Measurements from ENCODE around the gene TINAGL1. TPM values are rescaled to one million over a fixed set of nuclear protein-coding genes. Genes with fewer than 3 reads are reported as not detected.

TINAGL1 gene
- total and polyA plus RNA-seq, 2 donors (not counting 1 experiment from before 2014, with no cell fraction given), result 3.0 to 92.5 TPM

DNA sequence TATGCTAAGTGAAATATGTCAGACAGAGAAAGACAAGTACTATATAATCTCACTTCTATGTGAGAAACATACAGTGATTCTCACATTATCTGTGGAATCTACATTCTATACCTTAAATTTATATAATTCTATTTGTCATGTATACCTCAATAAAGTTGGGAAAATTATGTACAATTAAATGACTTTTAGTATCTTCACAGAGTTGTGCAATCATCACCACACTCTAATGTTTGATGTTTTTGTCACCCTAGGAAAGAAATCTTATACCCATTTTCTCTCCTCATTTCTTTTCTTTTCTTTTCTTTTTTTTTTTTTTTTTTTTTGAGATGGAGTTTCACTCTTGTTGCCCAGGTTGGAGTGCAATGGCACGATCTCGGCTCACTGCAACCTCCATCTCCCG is 37.0 kb upstream of the TINAGL1 start:
- H3K27me3 ChIP-seq (ENCODE audit: control insufficient read depth, insufficient read depth, low read length), result peaks cover 11% of the 10 kb centered on the region
- H3K79me2 ChIP-seq (ENCODE audit: control insufficient read depth, insufficient read depth, low read length), result no peaks in the 10 kb centered on the region
- no peaks in the 10 kb centered on the region for H4K20me1 ChIP-seq (ENCODE audit: control insufficient read depth, extremely low read depth, insufficient read depth, low read length)
- no peaks in the 10 kb centered on the region for H3K9me3 ChIP-seq (ENCODE audit: control insufficient read depth, insufficient read depth, low read depth, low read length)
- no peak overlapping the region for H3K27ac ChIP-seq (ENCODE audit: insufficient read depth, low read length)
- TF ChIP-seq, protein P1, sequence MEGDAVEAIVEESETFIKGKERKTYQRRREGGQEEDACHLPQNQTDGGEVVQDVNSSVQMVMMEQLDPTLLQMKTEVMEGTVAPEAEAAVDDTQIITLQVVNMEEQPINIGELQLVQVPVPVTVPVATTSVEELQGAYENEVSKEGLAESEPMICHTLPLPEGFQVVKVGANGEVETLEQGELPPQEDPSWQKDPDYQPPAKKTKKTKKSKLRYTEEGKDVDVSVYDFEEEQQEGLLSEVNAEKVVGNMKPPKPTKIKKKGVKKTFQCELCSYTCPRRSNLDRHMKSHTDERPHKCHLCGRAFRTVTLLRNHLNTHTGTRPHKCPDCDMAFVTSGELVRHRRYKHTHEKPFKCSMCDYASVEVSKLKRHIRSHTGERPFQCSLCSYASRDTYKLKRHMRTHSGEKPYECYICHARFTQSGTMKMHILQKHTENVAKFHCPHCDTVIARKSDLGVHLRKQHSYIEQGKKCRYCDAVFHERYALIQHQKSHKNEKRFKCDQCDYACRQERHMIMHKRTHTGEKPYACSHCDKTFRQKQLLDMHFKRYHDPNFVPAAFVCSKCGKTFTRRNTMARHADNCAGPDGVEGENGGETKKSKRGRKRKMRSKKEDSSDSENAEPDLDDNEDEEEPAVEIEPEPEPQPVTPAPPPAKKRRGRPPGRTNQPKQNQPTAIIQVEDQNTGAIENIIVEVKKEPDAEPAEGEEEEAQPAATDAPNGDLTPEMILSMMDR (conservative IDR thresholded peaks at IDR 0.05 in 1 of 2, IDR thresholded peaks at IDR 0.05 in 1 of 2; ENCODE audit: low read depth in 1 of 2, low read length in 2 of 2), result no peak
- no peak for TF ChIP-seq EZH2 (IDR thresholded peaks at IDR 0.05; ENCODE audit: low read length, missing control alignments)
- no peaks in the 10 kb centered on the region for H3K4me1 ChIP-seq (ENCODE audit: control insufficient read depth, extremely low read depth, insufficient read depth, low read length)
- H3K36me3 ChIP-seq (ENCODE audit: control insufficient read depth, insufficient read depth, low read length), result no peaks in the 10 kb centered on the region
- H3K4me3 ChIP-seq (replicated peaks in 1 of 4; ENCODE audit: control extremely low read depth in 1 of 4, insufficient read depth in 1 of 4, low read depth in 3 of 4, low read length in 4 of 4), result no peak overlapping the region
- no peak for DNase-seq (ENCODE audit: low read depth in 2 of 2)
- H2AFZ ChIP-seq (ENCODE audit: low read length), result no peak overlapping the region
- no peak overlapping the region for H3K9ac ChIP-seq (ENCODE audit: insufficient read depth, low read length)
- H3K4me2 ChIP-seq (ENCODE audit: extremely low read depth, insufficient read depth, low read length), result no peak overlapping the region

DNA sequence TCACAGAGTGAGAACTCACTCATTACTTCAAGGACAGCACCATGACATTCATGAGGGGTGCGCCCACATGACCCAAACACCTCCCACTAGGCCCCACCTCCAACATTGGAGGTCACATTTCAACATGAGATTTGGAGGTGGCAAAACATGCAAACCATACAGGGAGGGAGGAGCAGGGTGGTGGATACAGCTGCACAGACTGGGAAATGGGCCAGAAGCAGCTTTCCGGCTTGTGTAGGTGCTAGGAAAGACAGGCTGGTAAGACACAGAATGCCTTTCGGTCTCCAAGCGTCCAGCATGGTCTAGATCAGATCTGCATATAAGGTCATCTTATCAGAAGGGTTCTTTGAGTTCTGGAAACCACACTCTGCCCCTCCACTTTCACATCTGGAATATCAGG is 35.1 kb upstream of the TINAGL1 start:
- Histone ChIP-seq H3K36me3 (ENCODE audit: control insufficient read depth, insufficient read depth, low read length) (no peaks in the 10 kb centered on the region), H3K27me3 (ENCODE audit: control insufficient read depth, insufficient read depth, low read length) (peaks cover 11% of the 10 kb centered on the region), H3K4me2 (ENCODE audit: extremely low read depth, insufficient read depth, low read length) (no peak overlapping the region), H3K79me2 (ENCODE audit: control insufficient read depth, insufficient read depth, low read length) (no peaks in the 10 kb centered on the region), H3K4me3 (replicated peaks in 1 of 4; ENCODE audit: control extremely low read depth in 1 of 4, insufficient read depth in 1 of 4, low read depth in 3 of 4, low read length in 4 of 4) (no peak overlapping the region), H2AFZ (ENCODE audit: low read length) (no peak overlapping the region), H3K9ac (ENCODE audit: insufficient read depth, low read length) (no peak overlapping the region), H3K4me1 (ENCODE audit: control insufficient read depth, extremely low read depth, insufficient read depth, low read length) (no peaks in the 10 kb centered on the region), H4K20me1 (ENCODE audit: control insufficient read depth, extremely low read depth, insufficient read depth, low read length) (no peaks in the 10 kb centered on the region), H3K27ac (ENCODE audit: insufficient read depth, low read length) (no peak overlapping the region), H3K9me3 (ENCODE audit: control insufficient read depth, insufficient read depth, low read depth, low read length) (no peaks in the 10 kb centered on the region)
- TF ChIP-seq EZH2 (IDR thresholded peaks at IDR 0.05; ENCODE audit: low read length, missing control alignments), result no peak
- TF ChIP-seq, protein P1 (conservative IDR thresholded peaks at IDR 0.05 in 1 of 2, IDR thresholded peaks at IDR 0.05 in 1 of 2; ENCODE audit: low read depth in 1 of 2, low read length in 2 of 2), result no peak
- no peak for DNase-seq (ENCODE audit: low read depth in 2 of 2)

DNA sequence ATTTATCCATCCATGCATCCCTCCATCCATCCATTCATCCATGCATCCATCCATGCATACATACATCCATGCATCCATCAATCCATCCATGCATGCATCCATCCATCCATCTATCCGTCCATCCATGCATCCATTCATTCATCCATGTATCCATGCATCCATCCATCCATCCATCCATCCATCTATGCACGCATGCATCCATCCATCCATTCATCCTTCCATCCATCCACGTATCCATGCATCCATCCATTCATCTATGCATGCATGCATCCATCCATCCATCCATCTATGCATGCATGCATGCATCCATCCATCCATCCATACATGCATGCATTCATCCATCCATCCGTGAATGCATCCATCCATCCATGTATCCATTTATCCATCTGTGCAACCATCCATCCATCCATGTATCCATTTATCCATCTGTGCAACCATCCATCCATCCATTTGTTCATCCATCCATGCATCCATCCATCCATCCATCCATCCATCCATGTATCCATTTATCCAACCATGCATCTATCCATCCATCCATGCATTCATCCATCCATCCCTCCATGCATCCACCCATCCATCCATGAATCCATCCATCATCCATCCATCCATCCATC is 30.3 kb upstream of the TINAGL1 start:
- H4K20me1 ChIP-seq (ENCODE audit: control insufficient read depth, extremely low read depth, insufficient read depth, low read length), result no peaks in the 10 kb centered on the region
- H3K79me2 ChIP-seq (ENCODE audit: control insufficient read depth, insufficient read depth, low read length), result no peaks in the 10 kb centered on the region
- no peak for DNase-seq (ENCODE audit: low read depth in 2 of 2)

More for the DNA sequence above, 30.3 kb upstream of the TINAGL1 start:
- Histone ChIP-seq H3K9ac (ENCODE audit: insufficient read depth, low read length) (no peak overlapping the region), H2AFZ (ENCODE audit: low read length) (no peak overlapping the region), H3K36me3 (ENCODE audit: control insufficient read depth, insufficient read depth, low read length) (no peaks in the 10 kb centered on the region), H3K4me3 (replicated peaks in 1 of 4; ENCODE audit: control extremely low read depth in 1 of 4, insufficient read depth in 1 of 4, low read depth in 3 of 4, low read length in 4 of 4) (no peak overlapping the region), H3K4me2 (ENCODE audit: extremely low read depth, insufficient read depth, low read length) (no peak overlapping the region), H3K9me3 (ENCODE audit: control insufficient read depth, insufficient read depth, low read depth, low read length) (no peaks in the 10 kb centered on the region), H3K27ac (ENCODE audit: insufficient read depth, low read length) (no peak overlapping the region), H3K27me3 (ENCODE audit: control insufficient read depth, insufficient read depth, low read length) (peaks cover 8% of the 10 kb centered on the region), H3K4me1 (ENCODE audit: control insufficient read depth, extremely low read depth, insufficient read depth, low read length) (peaks cover 7% of the 10 kb centered on the region)
- no peak for TF ChIP-seq EZH2 (IDR thresholded peaks at IDR 0.05; ENCODE audit: low read length, missing control alignments)
- TF ChIP-seq, protein P1 (conservative IDR thresholded peaks at IDR 0.05 in 1 of 2, IDR thresholded peaks at IDR 0.05 in 1 of 2; ENCODE audit: low read depth in 1 of 2, low read length in 2 of 2), result no peak

All from fibroblast of lung (primary cell).